Vagina (tissue), 2 donors: ENCODE data around the gene SPEF1. TPM values are rescaled to one million over a fixed set of nuclear protein-coding genes. Genes with fewer than 3 reads are reported as not detected.
"Not testable (repeated sequence)": the region's sequence is repeated elsewhere in the genome, so short reads cannot be mapped to it uniquely, and the experiment has no call there.

ENCODE experiments used
- DNase-seq, 2 donors: peaks; one replicate each; pipeline ENCODE4 v3.0.0-alpha.2; 2017; ENCODE audit errors: extremely low spot score in 2 of 2
- H3K27ac ChIP-seq: fragments of 200-600 bp; sonication (generic); one replicate; pipeline ENCODE4 v1.5.1; 2019
- H3K27me3 ChIP-seq: fragments of 200-600 bp; sonication (generic); one replicate; pipeline ENCODE4 v1.5.1; 2019
- H3K36me3 ChIP-seq, 2 donors: fragments of 200-600 bp; sonication (generic); one replicate each; pipeline ENCODE4 v1.5.1; 2017 to 2019
- H3K4me1 ChIP-seq: fragments of 200-600 bp; sonication (generic); one replicate; pipeline ENCODE4 v1.5.1; 2019
- H3K4me3 ChIP-seq, 2 donors: fragments of 200-600 bp; sonication (generic); 1 replicate in 1 of 2; 2 replicates in 1 of 2; pipeline ENCODE4 v1.5.1; 2016 to 2019
- H3K9me3 ChIP-seq: fragments of 200-600 bp; sonication (generic); one replicate; pipeline ENCODE4 v1.5.1; 2019
- CTCF ChIP-seq, 3 experiments: fragments of 450-650 bp in 2 of 3; fragments of 200-600 bp in 1 of 3; sonication (generic) in 1 of 3; IDR thresholded peaks; one replicate each; pipeline ENCODE4 v1.5.1; 2017 to 2019; ENCODE audit warnings: antibody characterized with exemption in 3 of 3, mild to moderate bottlenecking in 2 of 3, moderate library complexity in 2 of 3
- POLR2A ChIP-seq, 2 donors: fragments of 450-650 bp; IDR thresholded peaks; one replicate each; pipeline ENCODE4 v1.6.1; 2017; ENCODE audit warnings: antibody characterized with exemption in 2 of 2, mild to moderate bottlenecking in 2 of 2, moderate library complexity in 2 of 2
- POLR2AphosphoS5 ChIP-seq, 2 donors: sonication (generic); formaldehyde crosslinking; IDR thresholded peaks; one replicate each; pipeline ENCODE4 v1.9.0; 2017; ENCODE audit warnings: antibody characterized with exemption in 2 of 2, mild to moderate bottlenecking in 2 of 2, low read depth in 1 of 2; ENCODE audit not compliant: insufficient read depth in 1 of 2
- intact Hi-C: fragments of 100-400 bp; cut with DNase I; formaldehyde crosslinking; loops from one replicate; pipeline ENCODE4 v1.15.1; 2023
- total RNA-seq: library from RNA; depleted of rRNA; stranded (reverse); fragments of >200 nt; gene quantifications from one replicate; pipeline ENCODE4 v1.2.3, GENCODE V29; 2016

The SPEF1 gene
- total RNA-seq, 1 donor from 2014 or later = not detected

- DNase-seq = peak in 1 of 2 donors; percentile 93
- peaks cover 0 to 7% of the 10 kb centered on the region in 2 donors for H3K36me3 ChIP-seq
- intact Hi-C loops = no loop called here
- H3K27me3 ChIP-seq = no peaks in the 10 kb centered on the region
- peak within 1 kb of the TSS; percentile 61 to 70 for H3K4me3 ChIP-seq
- TF ChIP-seq CTCF (IDR thresholded peaks at IDR 0.05) (peak in 2 of 3 experiments; percentile 58 to 89), POLR2A (IDR thresholded peaks at IDR 0.05) (peak in 1 of 2 donors; percentile 68), POLR2AphosphoS5 (IDR thresholded peaks at IDR 0.05; ENCODE audit: insufficient read depth in 1 of 2, low read depth in 1 of 2) (peak; percentile 67 to 97)
- no peaks in the 10 kb centered on the region for H3K9me3 ChIP-seq
- peaks cover 47% of the 10 kb centered on the region for H3K4me1 ChIP-seq
- peak within 1 kb of the TSS; percentile 95 for H3K27ac ChIP-seq
Measured at GRCh38 chr20:3795511-3796468, 14.5 kb upstream of the SPEF1 start, which contains the start of gene CDC25B. TSS of gene CDC25B (plus strand) at chr20:3796310. CDS start at chr20:3796532, 222 bp downstream.

- Histone ChIP-seq H3K4me1 (peaks cover 47% of the 10 kb centered on the region), H3K9me3 (no peaks in the 10 kb centered on the region), H3K4me3 (peak overlapping the region; percentile 61 to 70), H3K27me3 (no peaks in the 10 kb centered on the region), H3K36me3 (no peaks in the 10 kb centered on the region), H3K27ac (peak overlapping the region; percentile 95)
- DNase-seq = peak in 1 of 2 donors; percentile 87
- intact Hi-C loops = no loop called here
- TF ChIP-seq POLR2AphosphoS5 (IDR thresholded peaks at IDR 0.05; ENCODE audit: insufficient read depth in 1 of 2, low read depth in 1 of 2) = no peak
- no peak for TF ChIP-seq POLR2A (IDR thresholded peaks at IDR 0.05)
- TF ChIP-seq CTCF (IDR thresholded peaks at IDR 0.05) = no peak
Measured at GRCh38 chr20:3794701-3795420, 13.6 kb upstream of the SPEF1 start.

- H3K9me3 ChIP-seq, H3K27ac ChIP-seq, DNase-seq, H3K27me3 ChIP-seq, intact Hi-C loops, H3K4me3 ChIP-seq, H3K36me3 ChIP-seq: not testable (repeated sequence)
- peaks cover 41% of the 10 kb centered on the region for H3K4me1 ChIP-seq
Measured at GRCh38 chr20:3794168-3794567, 12.9 kb upstream of the SPEF1 start.

- H3K9me3 ChIP-seq, H3K27ac ChIP-seq, H3K36me3 ChIP-seq, DNase-seq, H3K27me3 ChIP-seq, intact Hi-C loops, H3K4me3 ChIP-seq: not testable (repeated sequence)
- H3K4me1 ChIP-seq = peaks cover 32% of the 10 kb centered on the region
Measured at GRCh38 chr20:3789201-3789600, 8.0 kb upstream of the SPEF1 start.

GRCh38 chr20:3788685-3789155 lies 7.5 kb upstream of the SPEF1 start:
- intact Hi-C loops = no loop called here
- H3K36me3 ChIP-seq = peaks cover 0 to 6% of the 10 kb centered on the region in 2 donors
- H3K9me3 ChIP-seq = no peaks in the 10 kb centered on the region
- no peak for DNase-seq
- TF ChIP-seq POLR2AphosphoS5 (IDR thresholded peaks at IDR 0.05; ENCODE audit: insufficient read depth in 1 of 2, low read depth in 1 of 2) = no peak
- no peak for TF ChIP-seq CTCF (IDR thresholded peaks at IDR 0.05)
- H3K4me3 ChIP-seq = no peak overlapping the region
- no peak overlapping the region for H3K27ac ChIP-seq
- peaks cover 37% of the 10 kb centered on the region for H3K4me1 ChIP-seq
- H3K27me3 ChIP-seq = no peaks in the 10 kb centered on the region
